K562 (cell line): ENCODE results near the gene TRIM34. TPM values are rescaled to one million over a fixed set of nuclear protein-coding genes. Genes with fewer than 3 reads are reported as not detected.

ENCODE experiments used
- ATAC-seq: fragments of 200-7000 bp; cut with Tn5 transposase; 3 replicates; pipeline ENCODE4 v1.9.1; 2020; ENCODE audit warnings: moderate library complexity
- BruUV-seq: library from RNA; stranded (reverse); fragments of 400-500 nt; replicated peaks from 2 replicates; lab custom pipeline; 2021; lab: Mats Ljungman, UMichigan
- CTCF ChIA-PET: fragments of 300-600 bp; formaldehyde crosslinking; extraction: SDS; loops from one replicate; lab custom pipeline; 2021; ENCODE audit warnings: low intra/inter-chr PET ratio; lab: Yijun Ruan, JAX
- POLR2A ChIA-PET: fragments of 300-600, 350-650 bp; sonication (Branson Sonifier 250); formaldehyde crosslinking; extraction: SDS; loops from one replicate; lab custom pipeline; 2021; ENCODE audit warnings: antibody characterized with exemption, inconsistent platforms; lab: Yijun Ruan, JAX
- DNase-seq, 4 experiments: peaks; one replicate each; pipeline versions ENCODE4 v3.0.0 to v3.0.0-alpha.2; 2011 to 2018; ENCODE audit warnings: low spot score in 3 of 4, mixed read lengths in 3 of 4; ENCODE audit errors: extremely low read depth in 1 of 4
- FAIRE-seq: peaks from 2 replicates; lab custom pipeline; 2011; peaks lifted over from hg19 to GRCh38; lab: Jason Lieb, UNC
- H2AFZ ChIP-seq: 2 replicates; pipeline ENCODE4 v1.6.0; 2011; ENCODE audit warnings: low read depth, low read length, control low read depth, inconsistent platforms
- H3K27ac ChIP-seq: fragments of 200-600 bp; 3 replicates; pipeline ENCODE4 v1.8.0; 2011; ENCODE audit warnings: low read depth, mild to moderate bottlenecking, control low read depth, inconsistent platforms, low read length, moderate library complexity, mixed read lengths; ENCODE audit errors: extremely low read depth
- H3K27me3 ChIP-seq, 2 experiments: fragments of 300-600 bp in 1 of 2; 2 replicates in 1 of 2; 3 replicates in 1 of 2; pipeline versions ENCODE4 v1.6.0 to v1.8.0; 2011; ENCODE audit warnings: inconsistent platforms in 2 of 2, low read length in 2 of 2, mild to moderate bottlenecking in 1 of 2, mixed read lengths in 1 of 2, moderate library complexity in 1 of 2; ENCODE audit not compliant: control insufficient read depth in 2 of 2, insufficient read depth in 2 of 2
- H3K36me3 ChIP-seq: fragments of 300-600 bp; 3 replicates; pipeline ENCODE4 v1.8.0; 2011; ENCODE audit warnings: mild to moderate bottlenecking, low read length, inconsistent platforms; ENCODE audit not compliant: control insufficient read depth, insufficient read depth
- H3K4me1 ChIP-seq, 2 experiments: fragments of 200-600 bp in 1 of 2; replicated peaks in 1 of 2; 2 replicates in 1 of 2; 3 replicates in 1 of 2; pipeline versions ENCODE4 v1.5.1 to v1.8.0; 2011; ENCODE audit warnings: inconsistent platforms in 2 of 2, low read length in 2 of 2, mild to moderate bottlenecking in 1 of 2, mixed read lengths in 1 of 2, moderate library complexity in 1 of 2; ENCODE audit not compliant: control insufficient read depth in 2 of 2, insufficient read depth in 2 of 2
- H3K4me2 ChIP-seq: 2 replicates; pipeline ENCODE4 v1.6.1; 2011; ENCODE audit warnings: low read length, control low read depth, inconsistent platforms, mixed read lengths; ENCODE audit not compliant: insufficient read depth
- H3K4me3 ChIP-seq: fragments of 200-600 bp; sonication (generic), shearing (Covaris generic); 2 replicates; pipeline ENCODE4 v1.5.1; 2016; ENCODE audit warnings: control low read depth, inconsistent platforms
- H3K79me2 ChIP-seq: fragments of 200-600 bp; 3 replicates; pipeline ENCODE4 v1.8.0; 2011; ENCODE audit warnings: low read length, inconsistent platforms; ENCODE audit not compliant: control insufficient read depth, insufficient read depth
- H3K9ac ChIP-seq, 2 experiments: 2 replicates each; pipeline versions ENCODE4 v1.6.0 to v1.6.1; 2011; ENCODE audit warnings: low read depth in 2 of 2, low read length in 2 of 2, control low read depth in 1 of 2, inconsistent platforms in 1 of 2, mild to moderate bottlenecking in 1 of 2, mixed read lengths in 1 of 2; ENCODE audit not compliant: insufficient read depth in 1 of 2
- H3K9me1 ChIP-seq: one replicate; pipeline ENCODE4 v1.6.0; 2011; ENCODE audit warnings: inconsistent platforms, mild to moderate bottlenecking, low read length, moderate library complexity; ENCODE audit not compliant: control insufficient read depth, insufficient read depth
- H3K9me3 ChIP-seq: replicated peaks from 2 replicates; pipeline ENCODE4 v1.5.1; 2011; ENCODE audit warnings: low read depth, low read length, inconsistent platforms; ENCODE audit not compliant: control insufficient read depth, insufficient read depth
- H4K20me1 ChIP-seq: replicated peaks from 2 replicates; pipeline ENCODE4 v1.6.1; 2011; ENCODE audit warnings: low read length, inconsistent platforms, mixed read lengths; ENCODE audit not compliant: control insufficient read depth, insufficient read depth
- IRF1 ChIP-seq: sonication (generic); formaldehyde crosslinking; IDR thresholded peaks from 2 replicates; pipeline ENCODE4 v1.8.0; 2022; ENCODE audit warnings: missing genetic modification reagents, mild to moderate bottlenecking, borderline replicate concordance
- JUN ChIP-seq, 2 experiments: sonication (generic) in 1 of 2; formaldehyde crosslinking in 1 of 2; IDR thresholded peaks; 2 replicates each; pipeline versions ENCODE4 v1.6.1 to v1.8.0; 2012 to 2022; ENCODE audit warnings: borderline replicate concordance in 2 of 2, mild to moderate bottlenecking in 2 of 2, improper control_type of control experiment in 1 of 2, low read depth in 1 of 2, low read length in 1 of 2, missing genetic modification reagents in 1 of 2
- KDM1A ChIP-seq, 2 experiments: fragments of 450-650 bp; IDR thresholded peaks; 2 replicates each; pipeline ENCODE4 v1.6.1; 2016; ENCODE audit warnings: mild to moderate bottlenecking in 2 of 2
- MXD1 ChIP-seq: fragments of 250-450 bp; sonication (Bioruptor Pico); IDR thresholded peaks from 2 replicates; pipeline ENCODE4 v1.8.0; 2021; ENCODE audit warnings: borderline replicate concordance, mild to moderate bottlenecking, moderate library complexity; ENCODE audit not compliant: poor library complexity, severe bottlenecking
- MXI1 ChIP-seq: IDR thresholded peaks from 2 replicates; pipeline ENCODE4 v1.6.1; 2011; ENCODE audit warnings: low read depth, mild to moderate bottlenecking, improper control_type of control experiment, low read length
- POLR3G ChIP-seq: IDR thresholded peaks from 2 replicates; pipeline ENCODE4 v1.6.1; 2011; ENCODE audit not compliant: insufficient read length, insufficient replicate concordance; ENCODE audit errors: extremely low read depth
- RBFOX2 ChIP-seq: fragments of 200-400 bp; formaldehyde crosslinking; IDR thresholded peaks from 2 replicates; pipeline ENCODE4 v1.6.1; 2017; ENCODE audit warnings: low read depth, mild to moderate bottlenecking, low read length, moderate library complexity
- RFX7 ChIP-seq: fragments of 250-450 bp; sonication (Bioruptor Pico); IDR thresholded peaks from 2 replicates; pipeline ENCODE4 v1.5.1; 2021; ENCODE audit warnings: mild to moderate bottlenecking
- STAG1 ChIP-seq: sonication (generic); formaldehyde crosslinking; IDR thresholded peaks from 2 replicates; pipeline ENCODE4 v1.5.0; 2020; ENCODE audit warnings: missing genetic modification reagents, borderline replicate concordance
- TFAM ChIP-seq: fragments of 250-450 bp; sonication (Bioruptor Pico); conservative IDR thresholded peaks from 2 replicates; pipeline ENCODE4 v1.5.0; 2021; ENCODE audit warnings: mild to moderate bottlenecking, moderate library complexity
- in situ Hi-C: fragments of 300-500 bp; cut with MboI; formaldehyde crosslinking; loops from 4 replicates; pipeline ENCODE4 v1.15.0; 2018; ENCODE audit warnings: inconsistent platforms, mixed read lengths
- intact Hi-C: fragments of 100-400 bp; cut with micrococcal nuclease; formaldehyde crosslinking; loops from 2 replicates; pipeline ENCODE4 v1.14.2; 2022
- polyA plus RNA-seq, 8 experiments: library from polyadenylated mRNA; depleted of rRNA in 4 of 8; stranded (reverse) in 5 of 8; unstranded in 3 of 8; fragments of >200 nt; fragmentation: Nextera tagmentation in 2 of 8; fragmentation: Illumina TruSeq in 1 of 8; extraction: Ambion mirVana in 2 of 8; extraction: Trizol in 1 of 8; gene quantifications; 2 replicates each; pipeline versions ENCODE4 v1.2.1 to v1.2.3, GENCODE V29; 2011 to 2014; ENCODE audit warnings: inconsistent platforms in 1 of 8, missing spikeins in 1 of 8
- total RNA-seq, 7 experiments: library from RNA; depleted of rRNA in 6 of 7; stranded (reverse); fragments of >200 nt in 6 of 7; fragmentation: Illumina TruSeq in 2 of 7; extraction: Trizol in 2 of 7; gene quantifications; 2 replicates each; pipeline versions ENCODE4 v1.2.1 to v1.2.3, GENCODE V29; 2011 to 2021; ENCODE audit warnings: low replicate concordance in 1 of 7
- TF ChIP-seq, protein P1 (sequence below): fragments of 450-650 bp; formaldehyde crosslinking; IDR thresholded peaks from 2 replicates; pipeline ENCODE4 v1.4.0; 2020; ENCODE audit warnings: mild to moderate bottlenecking, mixed read lengths
- TF ChIP-seq, protein P2 (sequence below), 3 experiments: fragments of 200-800 bp in 1 of 3; fragments of 250-450 bp in 1 of 3; fragments of 450-650 bp in 1 of 3; sonication (Bioruptor Pico) in 1 of 3; sonication (Bioruptor generic) in 1 of 3; formaldehyde crosslinking in 1 of 3; IDR thresholded peaks; 2 replicates each; pipeline versions ENCODE4 v1.6.1 to v1.8.0; 2016 to 2022; ENCODE audit warnings: mild to moderate bottlenecking in 2 of 3, missing genetic modification characterization in 2 of 3, missing compliant biosample characterization in 1 of 3, moderate library complexity in 1 of 3
- TF ChIP-seq, protein P3 (sequence below): fragments of 450-650 bp; formaldehyde crosslinking; IDR thresholded peaks from 2 replicates; pipeline ENCODE4 v1.4.0; 2022; ENCODE audit warnings: missing genetic modification characterization

The TRIM34 gene
- total and polyA plus RNA-seq, 9 of the 15 experiments (the other 6 are each of a cell fraction or from before 2014, with no cell fraction given), result 0.31 to 2.9 (median 1.3) TPM

GRCh38 chr11:5643585-5643984 is 18.8 kb downstream of the TRIM34 start:
- DNase-seq (no peak), FAIRE-seq (no peak), ATAC-seq (no peak)
- no peaks in the 10 kb centered on the region for H3K4me1 ChIP-seq
- no peaks in the 10 kb centered on the region for H3K9me3 ChIP-seq
- H3K4me3 ChIP-seq, result no peak overlapping the region
- no peak overlapping the region for H3K27ac ChIP-seq
- no peaks in the 10 kb centered on the region for H3K79me2 ChIP-seq
- no peaks in the 10 kb centered on the region for H3K36me3 ChIP-seq
- intact Hi-C loops, result no loop called here
- H3K27me3 ChIP-seq, result no peaks in the 10 kb centered on the region; a peak in 1 of 5 replicates
- H2AFZ ChIP-seq, result no peak overlapping the region
- ChIA-PET CTCF (no interaction called here), POLR2A (interaction anchor here (0.6 kb wide), 1 partner anchor 84 kb away, joined by 3 read pairs; no protein-coding TSS in a partner anchor)
- H3K4me2 ChIP-seq, result no peak overlapping the region
- no peaks in the 10 kb centered on the region for H4K20me1 ChIP-seq
- in situ Hi-C loops, result no loop called here
- no peaks in the 10 kb centered on the region for H3K9me1 ChIP-seq
- BruUV-seq, result no TSS peak
- H3K9ac ChIP-seq, result no peak overlapping the region
- TF ChIP-seq RFX7 (CRISPR knock-in tag), result no peak
- TF ChIP-seq MXD1, result no peak
- TF ChIP-seq KDM1A (IDR thresholded peaks at IDR 0.05), result no peak
- no peak for TF ChIP-seq STAG1 (CRISPR knock-in tag)
- TF ChIP-seq JUN (IDR thresholded peaks at IDR 0.05; ENCODE audit: borderline replicate concordance, low read depth, low read length), result no peak
- no peak for TF ChIP-seq JUN (CRISPR knock-in tag; IDR thresholded peaks at IDR 0.05; ENCODE audit: borderline replicate concordance)
- TF ChIP-seq MXI1, result no peak
- no peak for TF ChIP-seq POLR3G
- no peak for TF ChIP-seq TFAM
- TF ChIP-seq, protein P1, sequence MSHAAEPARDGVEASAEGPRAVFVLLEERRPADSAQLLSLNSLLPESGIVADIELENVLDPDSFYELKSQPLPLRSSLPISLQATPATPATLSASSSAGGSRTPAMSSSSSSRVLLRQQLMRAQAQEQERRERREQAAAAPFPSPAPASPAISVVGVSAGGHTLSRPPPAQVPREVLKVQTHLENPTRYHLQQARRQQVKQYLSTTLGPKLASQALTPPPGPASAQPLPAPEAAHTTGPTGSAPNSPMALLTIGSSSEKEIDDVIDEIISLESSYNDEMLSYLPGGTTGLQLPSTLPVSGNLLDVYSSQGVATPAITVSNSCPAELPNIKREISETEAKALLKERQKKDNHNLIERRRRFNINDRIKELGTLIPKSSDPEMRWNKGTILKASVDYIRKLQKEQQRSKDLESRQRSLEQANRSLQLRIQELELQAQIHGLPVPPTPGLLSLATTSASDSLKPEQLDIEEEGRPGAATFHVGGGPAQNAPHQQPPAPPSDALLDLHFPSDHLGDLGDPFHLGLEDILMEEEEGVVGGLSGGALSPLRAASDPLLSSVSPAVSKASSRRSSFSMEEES (CRISPR knock-in tag), result no peak
- TF ChIP-seq, protein P2, sequence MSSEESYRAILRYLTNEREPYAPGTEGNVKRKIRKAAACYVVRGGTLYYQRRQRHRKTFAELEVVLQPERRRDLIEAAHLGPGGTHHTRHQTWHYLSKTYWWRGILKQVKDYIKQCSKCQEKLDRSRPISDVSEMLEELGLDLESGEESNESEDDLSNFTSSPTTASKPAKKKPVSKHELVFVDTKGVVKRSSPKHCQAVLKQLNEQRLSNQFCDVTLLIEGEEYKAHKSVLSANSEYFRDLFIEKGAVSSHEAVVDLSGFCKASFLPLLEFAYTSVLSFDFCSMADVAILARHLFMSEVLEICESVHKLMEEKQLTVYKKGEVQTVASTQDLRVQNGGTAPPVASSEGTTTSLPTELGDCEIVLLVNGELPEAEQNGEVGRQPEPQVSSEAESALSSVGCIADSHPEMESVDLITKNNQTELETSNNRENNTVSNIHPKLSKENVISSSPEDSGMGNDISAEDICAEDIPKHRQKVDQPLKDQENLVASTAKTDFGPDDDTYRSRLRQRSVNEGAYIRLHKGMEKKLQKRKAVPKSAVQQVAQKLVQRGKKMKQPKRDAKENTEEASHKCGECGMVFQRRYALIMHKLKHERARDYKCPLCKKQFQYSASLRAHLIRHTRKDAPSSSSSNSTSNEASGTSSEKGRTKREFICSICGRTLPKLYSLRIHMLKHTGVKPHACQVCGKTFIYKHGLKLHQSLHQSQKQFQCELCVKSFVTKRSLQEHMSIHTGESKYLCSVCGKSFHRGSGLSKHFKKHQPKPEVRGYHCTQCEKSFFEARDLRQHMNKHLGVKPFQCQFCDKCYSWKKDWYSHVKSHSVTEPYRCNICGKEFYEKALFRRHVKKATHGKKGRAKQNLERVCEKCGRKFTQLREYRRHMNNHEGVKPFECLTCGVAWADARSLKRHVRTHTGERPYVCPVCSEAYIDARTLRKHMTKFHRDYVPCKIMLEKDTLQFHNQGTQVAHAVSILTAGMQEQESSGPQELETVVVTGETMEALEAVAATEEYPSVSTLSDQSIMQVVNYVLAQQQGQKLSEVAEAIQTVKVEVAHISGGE (CRISPR knock-in tag; IDR thresholded peaks at IDR 0.05), result no peak
- no peak for TF ChIP-seq IRF1
- no peak for TF ChIP-seq RBFOX2
- TF ChIP-seq, protein P3, sequence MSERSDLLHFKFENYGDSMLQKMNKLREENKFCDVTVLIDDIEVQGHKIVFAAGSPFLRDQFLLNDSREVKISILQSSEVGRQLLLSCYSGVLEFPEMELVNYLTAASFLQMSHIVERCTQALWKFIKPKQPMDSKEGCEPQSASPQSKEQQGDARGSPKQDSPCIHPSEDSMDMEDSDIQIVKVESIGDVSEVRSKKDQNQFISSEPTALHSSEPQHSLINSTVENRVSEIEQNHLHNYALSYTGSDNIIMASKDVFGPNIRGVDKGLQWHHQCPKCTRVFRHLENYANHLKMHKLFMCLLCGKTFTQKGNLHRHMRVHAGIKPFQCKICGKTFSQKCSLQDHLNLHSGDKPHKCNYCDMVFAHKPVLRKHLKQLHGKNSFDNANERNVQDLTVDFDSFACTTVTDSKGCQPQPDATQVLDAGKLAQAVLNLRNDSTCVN (CRISPR knock-in tag), result no peak
